Liver (tissue), 9 donors: ENCODE data around the gene IBA57. TPM values are rescaled to one million over a fixed set of nuclear protein-coding genes. Genes with fewer than 3 reads are reported as not detected.

Experiments used
- DNase-seq: peaks from one replicate; pipeline ENCODE4 v3.0.0-alpha.2; 2017; ENCODE audit warnings: low spot score
- H3K27ac ChIP-seq, 2 donors: one replicate each; pipeline ENCODE4 v1.7.0; 2013; ENCODE audit warnings: inconsistent platforms in 2 of 2, low read length in 2 of 2, control low read depth in 1 of 2, low read depth in 1 of 2, mild to moderate bottlenecking in 1 of 2
- H3K27me3 ChIP-seq, 4 donors: one replicate each; pipeline versions ENCODE4 v1.6.1 to v1.7.0; 2013; ENCODE audit warnings: low read length in 3 of 4, inconsistent platforms in 1 of 4, mild to moderate bottlenecking in 1 of 4, moderate library complexity in 1 of 4; ENCODE audit not compliant: control insufficient read depth in 4 of 4, insufficient read depth in 4 of 4
- H3K36me3 ChIP-seq, 4 donors: one replicate each; pipeline versions ENCODE4 v1.6.1 to v1.7.0; 2013; ENCODE audit warnings: low read length in 3 of 4, mild to moderate bottlenecking in 3 of 4, low read depth in 1 of 4, moderate library complexity in 1 of 4; ENCODE audit not compliant: control insufficient read depth in 4 of 4, insufficient read depth in 3 of 4
- H3K4me1 ChIP-seq, 4 donors: one replicate each; pipeline versions ENCODE4 v1.6.1 to v1.7.0; 2013; ENCODE audit warnings: low read length in 3 of 4, mild to moderate bottlenecking in 3 of 4, moderate library complexity in 1 of 4; ENCODE audit not compliant: control insufficient read depth in 4 of 4, insufficient read depth in 4 of 4
- H3K4me3 ChIP-seq, 3 donors: one replicate each; pipeline versions ENCODE4 v1.6.1 to v1.7.0; 2013; ENCODE audit warnings: low read length in 3 of 3, control low read depth in 1 of 3, low read depth in 1 of 3, mild to moderate bottlenecking in 1 of 3
- H3K9ac ChIP-seq, 2 donors: one replicate each; pipeline ENCODE4 v1.7.0; 2013; ENCODE audit warnings: low read length in 2 of 2, mild to moderate bottlenecking in 2 of 2, moderate library complexity in 2 of 2, control low read depth in 1 of 2, low read depth in 1 of 2
- H3K9me3 ChIP-seq, 4 donors: one replicate each; pipeline versions ENCODE4 v1.6.1 to v1.7.0; 2013; ENCODE audit warnings: low read length in 3 of 4; ENCODE audit not compliant: control insufficient read depth in 4 of 4
- ATF3 ChIP-seq: IDR thresholded peaks from 2 replicates; pipeline ENCODE4 v1.6.1; 2016; ENCODE audit warnings: antibody characterized with exemption
- CTCF ChIP-seq: fragments of 150-350 bp; IDR thresholded peaks from 2 replicates; pipeline ENCODE4 v1.5.1; 2017; ENCODE audit warnings: improper control_type of control experiment, low read depth, low read length; ENCODE audit not compliant: missing input control
- EGR1 ChIP-seq, 2 donors: IDR thresholded peaks; 2 replicates each; pipeline ENCODE4 v1.6.1; 2016 to 2018; ENCODE audit warnings: antibody characterized with exemption in 2 of 2, low read depth in 2 of 2
- FOXA1 ChIP-seq: IDR thresholded peaks from 2 replicates; pipeline ENCODE4 v1.6.1; 2016; ENCODE audit warnings: antibody characterized with exemption
- FOXA2 ChIP-seq: IDR thresholded peaks from 2 replicates; pipeline ENCODE4 v1.6.1; 2016; ENCODE audit warnings: antibody characterized with exemption
- GABPA ChIP-seq, 2 donors: IDR thresholded peaks in 1 of 2; conservative IDR thresholded peaks in 1 of 2; 2 replicates each; pipeline ENCODE4 v1.6.1; 2016; ENCODE audit warnings: antibody characterized with exemption in 2 of 2, mild to moderate bottlenecking in 1 of 2, moderate library complexity in 1 of 2
- HNF4A ChIP-seq, 2 donors: conservative IDR thresholded peaks; 2 replicates each; pipeline ENCODE4 v1.6.1; 2016; ENCODE audit warnings: antibody characterized with exemption in 2 of 2, mild to moderate bottlenecking in 2 of 2
- HNF4G ChIP-seq: IDR thresholded peaks from 2 replicates; pipeline ENCODE4 v1.6.1; 2016; ENCODE audit warnings: antibody characterized with exemption
- JUND ChIP-seq, 2 donors: IDR thresholded peaks; 2 replicates each; pipeline ENCODE4 v1.6.1; 2016; ENCODE audit warnings: antibody characterized with exemption in 2 of 2
- MAX ChIP-seq: IDR thresholded peaks from 2 replicates; pipeline ENCODE4 v1.6.1; 2016; ENCODE audit warnings: antibody characterized with exemption
- NR2F2 ChIP-seq: IDR thresholded peaks from 2 replicates; pipeline ENCODE4 v1.6.1; 2016; ENCODE audit warnings: antibody characterized with exemption
- RAD21 ChIP-seq, 2 donors: IDR thresholded peaks; 2 replicates each; pipeline ENCODE4 v1.6.1; 2016; ENCODE audit warnings: antibody characterized with exemption in 2 of 2, mild to moderate bottlenecking in 2 of 2
- SP1 ChIP-seq: IDR thresholded peaks from 2 replicates; pipeline ENCODE4 v1.6.1; 2018; ENCODE audit warnings: antibody characterized with exemption, mild to moderate bottlenecking
- TAF1 ChIP-seq: conservative IDR thresholded peaks from 2 replicates; pipeline ENCODE4 v1.6.1; 2016; ENCODE audit warnings: antibody characterized with exemption, mild to moderate bottlenecking
- YY1 ChIP-seq: IDR thresholded peaks from 2 replicates; pipeline ENCODE4 v1.6.1; 2016; ENCODE audit warnings: antibody characterized with exemption, mild to moderate bottlenecking
- ZBTB33 ChIP-seq: IDR thresholded peaks from 2 replicates; pipeline ENCODE4 v1.6.1; 2016; ENCODE audit warnings: antibody characterized with exemption
- WGBS: extraction: QIAGEN DNeasy Blood & Tissue Kit; methylation state at CpG from one replicate; pipeline ENCODE4 v1.1.7; 2013; 5-methylcytosine and 5-hydroxymethylcytosine counted together
- polyA plus RNA-seq, 2 donors: library from polyadenylated mRNA; stranded (reverse) in 1 of 2; unstranded in 1 of 2; fragments of 200-250 nt in 1 of 2; fragments of >200 nt in 1 of 2; fragmentation: Nextera tagmentation in 1 of 2; extraction: Ambion mirVana in 1 of 2; gene quantifications; one replicate each; pipeline versions ENCODE4 v1.2.1 to v1.2.3, GENCODE V29; 2013 to 2015
- total RNA-seq, 2 donors: library from RNA; depleted of rRNA; stranded (reverse); fragments of >200 nt; gene quantifications; one replicate each; pipeline ENCODE4 v1.2.3, GENCODE V29; 2014
- donor health status: healthy.
- donor health status: healthy.
- donor health status: healthy.
- donor health status: healthy.
- donor health status: healthy.

Gene IBA57
- total and polyA plus RNA-seq, 4 donors: 1.6 to 12.0 (median 8.4) TPM

- no peaks in the 10 kb centered on the region for H3K36me3 ChIP-seq
- no peaks in the 10 kb centered on the region for H3K9me3 ChIP-seq
- H3K4me3 ChIP-seq: no peak overlapping the region
- TF ChIP-seq JUND (IDR thresholded peaks at IDR 0.05) (peak in 1 of 2 donors; percentile 19), RAD21 (IDR thresholded peaks at IDR 0.05) (no peak), HNF4A (conservative IDR thresholded peaks at IDR 0.05) (peak; percentile 14 to 31)
- no peak overlapping the region for H3K9ac ChIP-seq
- no peaks in the 10 kb centered on the region for H3K27me3 ChIP-seq
- no peak for DNase-seq
- no peak overlapping the region for H3K27ac ChIP-seq
- 66% methylated on average over 2 of the region's 2 CpGs for WGBS
- no peaks in the 10 kb centered on the region for H3K4me1 ChIP-seq
Measured at GRCh38 chr1:228123505-228123904, 42.1 kb upstream of the IBA57 start.

DNA sequence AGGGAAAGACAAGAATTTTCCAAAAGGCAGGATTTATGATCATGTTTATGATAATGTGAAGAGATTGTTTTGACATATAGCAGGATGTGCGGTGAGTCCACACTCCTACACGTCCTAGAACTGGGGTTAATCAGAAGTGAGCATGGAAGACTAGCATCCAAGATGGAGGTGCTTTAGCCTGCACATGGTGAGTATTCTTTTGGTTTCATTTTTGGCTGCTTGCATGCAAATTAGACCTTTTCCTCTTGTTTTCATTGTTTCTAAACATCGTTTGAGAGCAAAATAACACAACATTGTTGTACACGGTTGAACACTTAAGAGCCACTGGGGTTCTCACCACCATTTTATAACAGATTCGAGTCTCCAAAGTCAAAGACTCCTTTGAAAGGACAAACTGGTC lies 40.4 kb upstream of the IBA57 start:
- TF ChIP-seq HNF4G (no peak), MAX (no peak), HNF4A (conservative IDR thresholded peaks at IDR 0.05) (no peak), NR2F2 (no peak), FOXA1 (no peak), YY1 (no peak), SP1 (no peak), EGR1 (IDR thresholded peaks at IDR 0.05; ENCODE audit: low read depth in 2 of 2) (no peak), TAF1 (no peak), FOXA2 (no peak), ZBTB33 (no peak), ATF3 (no peak), GABPA (IDR thresholded peaks at IDR 0.05 in 1 of 2, conservative IDR thresholded peaks at IDR 0.05 in 1 of 2) (no peak)
- Histone ChIP-seq H3K9ac (no peak overlapping the region), H3K4me1 (no peaks in the 10 kb centered on the region), H3K36me3 (no peaks in the 10 kb centered on the region), H3K27ac (no peak overlapping the region), H3K27me3 (no peaks in the 10 kb centered on the region), H3K9me3 (no peaks in the 10 kb centered on the region), H3K4me3 (no peak overlapping the region)
- no peak for DNase-seq
- 76% methylated on average over 5 of the region's 5 CpGs for WGBS

DNA sequence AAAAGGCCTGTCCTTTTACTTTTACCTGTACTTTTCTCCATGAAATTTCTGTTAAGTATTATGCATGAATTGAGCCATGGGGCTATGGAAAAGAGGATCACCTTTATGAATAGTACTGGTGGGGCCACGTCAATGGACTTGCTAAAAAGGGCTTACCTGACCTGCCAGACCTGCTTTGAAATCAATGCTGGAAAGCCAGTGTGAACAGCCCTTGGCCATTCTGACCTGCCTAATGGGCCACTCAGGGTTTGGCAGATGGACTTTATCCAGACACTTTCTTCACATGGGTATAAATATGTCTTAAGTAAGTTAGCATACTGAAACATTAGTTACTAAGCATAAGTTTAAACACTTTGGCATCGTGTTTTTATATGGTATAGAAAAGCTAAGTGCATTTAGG lies 33.8 kb upstream of the IBA57 start:
- H3K27ac ChIP-seq: no peak overlapping the region
- peaks cover 0 to 4% (median 1%) of the 10 kb centered on the region in 4 donors for H3K4me1 ChIP-seq
- no peak overlapping the region for H3K4me3 ChIP-seq
- no peaks in the 10 kb centered on the region for H3K9me3 ChIP-seq
- peak overlapping the region in 1 of 2 donors; percentile 22 for H3K9ac ChIP-seq
- WGBS: 93% methylated on average over 2 of the region's 2 CpGs
- H3K27me3 ChIP-seq: no peaks in the 10 kb centered on the region
- DNase-seq: no peak
- TF ChIP-seq CTCF: no peak
- TF ChIP-seq EGR1 (IDR thresholded peaks at IDR 0.05; ENCODE audit: low read depth in 2 of 2): no peak
- TF ChIP-seq HNF4G: no peak
- no peak for TF ChIP-seq SP1
- TF ChIP-seq RAD21 (IDR thresholded peaks at IDR 0.05): no peak
- TF ChIP-seq FOXA1: no peak
- TF ChIP-seq YY1: no peak
- no peaks in the 10 kb centered on the region for H3K36me3 ChIP-seq
